ENCODE measurements around the gene GPS1. TPM values are rescaled to one million over a fixed set of nuclear protein-coding genes. Genes with fewer than 3 reads are reported as not detected.
A peak's percentile ranks its signal among the peaks of the same experiment; 100 is the strongest.

Gene GPS1
- total and polyA plus RNA-seq, 10 of the 15 experiments (the other 5 are each of a cell fraction or from before 2014, with no cell fraction given), result 2.2 to 146 (median 77.7) TPM

DNA sequence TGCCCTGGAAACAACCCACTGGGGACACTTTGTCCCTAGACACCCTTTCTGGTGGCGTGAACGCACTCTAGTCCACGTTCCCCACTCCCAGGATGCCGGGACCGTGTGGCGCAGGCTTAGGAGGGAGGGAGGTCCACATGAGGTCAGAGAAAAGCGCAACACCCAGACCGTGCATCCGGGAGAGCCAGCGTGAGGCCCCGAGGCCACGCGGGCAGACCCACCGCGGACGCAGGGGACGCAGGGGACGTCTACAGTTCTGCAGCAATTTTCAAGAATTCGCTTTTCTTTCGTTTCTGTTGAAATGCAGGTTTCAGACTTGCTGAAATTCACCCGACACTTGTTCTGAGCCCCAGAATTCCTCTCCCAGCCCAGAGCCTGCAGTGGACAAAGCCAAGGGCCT, 4.8 kb upstream of the GPS1 start:
- no peaks in the 10 kb centered on the region; the same call in 1 of the 2 replicates for H3K79me2 ChIP-seq (ENCODE audit: control insufficient read depth, insufficient read depth, low read length)
- no peaks in the 10 kb centered on the region for H3K4me1 ChIP-seq (ENCODE audit: control insufficient read depth, insufficient read depth, low read length)
- H2AFZ ChIP-seq (ENCODE audit: control insufficient read depth, low read depth, low read length), result no peak overlapping the region
- no peaks in the 10 kb centered on the region for H3K9me3 ChIP-seq (replicated peaks; ENCODE audit: control insufficient read depth, insufficient read depth, low read length)
- CTCF ChIA-PET, result no interaction called here
- H4K20me1 ChIP-seq (ENCODE audit: control insufficient read depth, insufficient read depth), result no peaks in the 10 kb centered on the region
- POLR2A ChIA-PET, result no interaction called here
- no peak overlapping the region for H3K9ac ChIP-seq (ENCODE audit: control insufficient read depth, insufficient read depth, low read length)
- RAD21 ChIA-PET (ENCODE audit: unreplicated experiment), result no interaction called here
- H3K4me2 ChIP-seq (ENCODE audit: control insufficient read depth, insufficient read depth), result no peak overlapping the region
- WGBS (ENCODE audit: insufficient coverage, insufficient replicate concordance, low lambda C conversion rate, missing lambda C conversion rate), result 94% methylated on average over 20 of the region's 21 CpGs
- in situ Hi-C loops (cut with MboI) (no loop called here), intact Hi-C loops (cut with micrococcal nuclease; ENCODE audit: unreplicated experiment) (no loop called here)
- no peaks in the 10 kb centered on the region for H3K36me3 ChIP-seq (ENCODE audit: control insufficient read depth in 2 of 2, insufficient read depth in 2 of 2, low read length in 1 of 2)
- no peaks in the 10 kb centered on the region for H3K27me3 ChIP-seq (replicated peaks in 1 of 2; ENCODE audit: control insufficient read depth in 2 of 2, insufficient read depth in 2 of 2, low read length in 1 of 2)
- SMC1A ChIA-PET (ENCODE audit: uncharacterized antibody, unreplicated experiment), result no interaction called here
- H3K4me3 ChIP-seq, result no peak overlapping the region
- ATAC-seq (no peak), DNase-seq (ENCODE audit: low read depth, low spot score) (no peak), FAIRE-seq (no peak)
- TF ChIP-seq CREB1 (IDR thresholded peaks at IDR 0.05; ENCODE audit: low read depth), result no peak
- no peak for TF ChIP-seq SMARCA5 (IDR thresholded peaks at IDR 0.05)
- BruUV-seq (replicated peaks), result no TSS peak
- no peak overlapping the region for H3K27ac ChIP-seq (ENCODE audit: control insufficient read depth, insufficient read depth)

DNA sequence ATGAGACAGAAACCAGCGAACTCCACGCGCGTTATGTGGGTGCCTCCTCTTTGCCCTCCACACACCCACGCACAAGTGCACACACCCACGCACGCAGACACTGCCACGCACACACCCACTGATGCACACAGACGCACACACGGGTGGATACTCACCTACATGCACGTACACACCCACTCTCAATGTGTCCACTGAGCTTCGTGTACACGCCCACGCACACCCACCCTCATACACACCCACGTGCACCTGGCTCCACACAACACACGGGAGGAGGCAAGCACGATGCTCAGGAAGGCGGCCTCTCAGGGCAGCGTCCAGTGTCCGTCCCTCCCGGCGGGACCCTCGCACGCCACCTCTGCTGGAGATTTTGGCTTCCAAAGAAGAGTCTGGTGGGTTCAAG, 4.3 kb upstream of the GPS1 start:
- no peak overlapping the region for H2AFZ ChIP-seq (ENCODE audit: control insufficient read depth, low read depth, low read length)
- H4K20me1 ChIP-seq (ENCODE audit: control insufficient read depth, insufficient read depth), result no peaks in the 10 kb centered on the region
- no peak overlapping the region for H3K4me3 ChIP-seq
- H3K27me3 ChIP-seq (replicated peaks in 1 of 2; ENCODE audit: control insufficient read depth in 2 of 2, insufficient read depth in 2 of 2, low read length in 1 of 2), result no peaks in the 10 kb centered on the region
- BruUV-seq (replicated peaks), result no TSS peak
- CTCF ChIA-PET, result no interaction called here
- no peak for DNase-seq (ENCODE audit: low read depth, low spot score)
- H3K4me1 ChIP-seq (ENCODE audit: control insufficient read depth, insufficient read depth, low read length), result no peaks in the 10 kb centered on the region
- ATAC-seq, result no peak
- H3K9me3 ChIP-seq (replicated peaks; ENCODE audit: control insufficient read depth, insufficient read depth, low read length), result no peaks in the 10 kb centered on the region
- no peak for FAIRE-seq
- no peak overlapping the region for H3K4me2 ChIP-seq (ENCODE audit: control insufficient read depth, insufficient read depth)
- 81% methylated on average over 24 of the region's 24 CpGs for WGBS (ENCODE audit: insufficient coverage, insufficient replicate concordance, low lambda C conversion rate, missing lambda C conversion rate)
- SMC1A ChIA-PET (ENCODE audit: uncharacterized antibody, unreplicated experiment), result no interaction called here
- H3K9ac ChIP-seq (ENCODE audit: control insufficient read depth, insufficient read depth, low read length), result no peak overlapping the region
- in situ Hi-C loops (cut with MboI) (no loop called here), intact Hi-C loops (cut with micrococcal nuclease; ENCODE audit: unreplicated experiment) (no loop called here)
- POLR2A ChIA-PET, result interaction anchor here (1.0 kb wide), 1 partner anchor 10 kb away, joined by 3 read pairs; the partner anchor contains the start of gene DCXR
- TF ChIP-seq, protein P1, sequence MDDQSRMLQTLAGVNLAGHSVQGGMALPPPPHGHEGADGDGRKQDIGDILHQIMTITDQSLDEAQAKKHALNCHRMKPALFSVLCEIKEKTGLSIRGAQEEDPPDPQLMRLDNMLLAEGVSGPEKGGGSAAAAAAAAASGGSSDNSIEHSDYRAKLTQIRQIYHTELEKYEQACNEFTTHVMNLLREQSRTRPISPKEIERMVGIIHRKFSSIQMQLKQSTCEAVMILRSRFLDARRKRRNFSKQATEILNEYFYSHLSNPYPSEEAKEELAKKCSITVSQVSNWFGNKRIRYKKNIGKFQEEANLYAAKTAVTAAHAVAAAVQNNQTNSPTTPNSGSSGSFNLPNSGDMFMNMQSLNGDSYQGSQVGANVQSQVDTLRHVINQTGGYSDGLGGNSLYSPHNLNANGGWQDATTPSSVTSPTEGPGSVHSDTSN (IDR thresholded peaks at IDR 0.05; ENCODE audit: insufficient replicate concordance, low read depth, low read length), result peak; percentile 62
- peak; percentile 38; the same call in 1 of the 2 replicates for TF ChIP-seq POLR2A (IDR thresholded peaks at IDR 0.05; ENCODE audit: low read depth, low read length)
- TF ChIP-seq POLR2AphosphoS5 (IDR thresholded peaks at IDR 0.05; ENCODE audit: low read length), result peak; percentile 28; the same call in 1 of the 2 replicates
- peak; percentile 50; the same call in 1 of the 2 replicates for TF ChIP-seq TCF3 (IDR thresholded peaks at IDR 0.05; ENCODE audit: borderline replicate concordance, insufficient read depth, low read depth, low read length)
- TF ChIP-seq, protein P2, sequence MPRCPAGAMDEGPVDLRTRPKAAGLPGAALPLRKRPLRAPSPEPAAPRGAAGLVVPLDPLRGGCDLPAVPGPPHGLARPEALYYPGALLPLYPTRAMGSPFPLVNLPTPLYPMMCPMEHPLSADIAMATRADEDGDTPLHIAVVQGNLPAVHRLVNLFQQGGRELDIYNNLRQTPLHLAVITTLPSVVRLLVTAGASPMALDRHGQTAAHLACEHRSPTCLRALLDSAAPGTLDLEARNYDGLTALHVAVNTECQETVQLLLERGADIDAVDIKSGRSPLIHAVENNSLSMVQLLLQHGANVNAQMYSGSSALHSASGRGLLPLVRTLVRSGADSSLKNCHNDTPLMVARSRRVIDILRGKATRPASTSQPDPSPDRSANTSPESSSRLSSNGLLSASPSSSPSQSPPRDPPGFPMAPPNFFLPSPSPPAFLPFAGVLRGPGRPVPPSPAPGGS (IDR thresholded peaks at IDR 0.05; ENCODE audit: borderline replicate concordance, insufficient read depth, low read depth, low read length, poor library complexity, severe bottlenecking), result peak; percentile 98
- TF ChIP-seq RFX5 (IDR thresholded peaks at IDR 0.05; ENCODE audit: low read depth, low read length), result no peak
- peaks cover 4% of the 10 kb centered on the region for H3K79me2 ChIP-seq (ENCODE audit: control insufficient read depth, insufficient read depth, low read length)
- RAD21 ChIA-PET (ENCODE audit: unreplicated experiment), result no interaction called here
- no peak overlapping the region for H3K27ac ChIP-seq (ENCODE audit: control insufficient read depth, insufficient read depth)
- H3K36me3 ChIP-seq (ENCODE audit: control insufficient read depth in 2 of 2, insufficient read depth in 2 of 2, low read length in 1 of 2), result no peaks in the 10 kb centered on the region
